ENCODE data around the gene COL23A1. TPM values are rescaled to one million over a fixed set of nuclear protein-coding genes. Genes with fewer than 3 reads are reported as not detected.

Gene COL23A1
- total and polyA plus RNA-seq, 4 donors = 0.76 to 4.4 (median 1.3) TPM

GRCh38 chr5:178380541-178381074 lies 209.6 kb downstream of the COL23A1 start:
- Histone ChIP-seq H3K27ac (ENCODE audit: low read depth in 1 of 2, low read length in 1 of 2) (no peak overlapping the region), H3K4me3 (no peak overlapping the region), H3K4me1 (ENCODE audit: control insufficient read depth in 5 of 5, insufficient read depth in 5 of 5, low read length in 5 of 5) (peaks cover 0 to 76% (median 7%) of the 10 kb centered on the region in 5 donors), H3K27me3 (ENCODE audit: control insufficient read depth in 3 of 3, insufficient read depth in 3 of 3, low read length in 2 of 3) (peaks cover 0 to 7% (median 0%) of the 10 kb centered on the region in 3 donors), H3K9ac (ENCODE audit: insufficient read depth in 1 of 2, low read length in 2 of 2) (no peak overlapping the region), H3K36me3 (ENCODE audit: control insufficient read depth in 4 of 4, insufficient read depth in 4 of 4, low read length in 4 of 4) (no peaks in the 10 kb centered on the region), H3K9me3 (ENCODE audit: control insufficient read depth in 4 of 4, insufficient read depth in 3 of 4, low read length in 3 of 4) (no peaks in the 10 kb centered on the region)
- 90 to 92% methylated on average over 16 of the region's 16 CpGs for WGBS, 2 donors
- no peak for ATAC-seq (ENCODE audit: insufficient read depth, low FRiP score)
- TF ChIP-seq CTCF (IDR thresholded peaks at IDR 0.05; ENCODE audit: control extremely low read depth, extremely low read depth) = no peak
- no peak for DNase-seq

- Histone ChIP-seq H3K9me3 (ENCODE audit: control insufficient read depth in 4 of 4, insufficient read depth in 3 of 4, low read length in 3 of 4) (no peaks in the 10 kb centered on the region), H3K4me1 (ENCODE audit: control insufficient read depth in 5 of 5, insufficient read depth in 5 of 5, low read length in 5 of 5) (peaks cover 0 to 74% (median 7%) of the 10 kb centered on the region in 5 donors), H3K36me3 (ENCODE audit: control insufficient read depth in 4 of 4, insufficient read depth in 4 of 4, low read length in 4 of 4) (no peaks in the 10 kb centered on the region), H3K4me3 (no peak overlapping the region), H3K27ac (ENCODE audit: low read depth in 1 of 2, low read length in 1 of 2) (no peak overlapping the region), H3K27me3 (ENCODE audit: control insufficient read depth in 3 of 3, insufficient read depth in 3 of 3, low read length in 2 of 3) (peaks cover 0 to 5% (median 0%) of the 10 kb centered on the region in 3 donors), H3K9ac (ENCODE audit: insufficient read depth in 1 of 2, low read length in 2 of 2) (no peak overlapping the region)
- TF ChIP-seq CTCF (IDR thresholded peaks at IDR 0.05; ENCODE audit: control extremely low read depth, extremely low read depth) = no peak
- WGBS, 2 donors = 70 to 91% methylated on average over 2 of the region's 2 CpGs
- no peak for DNase-seq
- no peak for ATAC-seq (ENCODE audit: insufficient read depth, low FRiP score)
Observed at GRCh38 chr5:178380086-178380485, 210.1 kb downstream of the COL23A1 start.

- H3K4me1 ChIP-seq (ENCODE audit: control insufficient read depth in 5 of 5, insufficient read depth in 5 of 5, low read length in 5 of 5) = peaks cover 0 to 61% (median 4%) of the 10 kb centered on the region in 5 donors
- no peak overlapping the region for H3K9ac ChIP-seq (ENCODE audit: insufficient read depth in 1 of 2, low read length in 2 of 2)
- DNase-seq = peak; percentile 65 to 94 (median 94)
Observed at GRCh38 chr5:178378527-178379484, 211.4 kb downstream of the COL23A1 start.

More at GRCh38 chr5:178378527-178379484, 211.4 kb downstream of the COL23A1 start:
- no peak overlapping the region for H3K27ac ChIP-seq (ENCODE audit: low read depth in 1 of 2, low read length in 1 of 2)
- TF ChIP-seq CTCF (IDR thresholded peaks at IDR 0.05; ENCODE audit: control extremely low read depth, extremely low read depth) = no peak
- ATAC-seq (ENCODE audit: insufficient read depth, low FRiP score) = no peak
- H3K27me3 ChIP-seq (ENCODE audit: control insufficient read depth in 3 of 3, insufficient read depth in 3 of 3, low read length in 2 of 3) = no peaks in the 10 kb centered on the region
- H3K36me3 ChIP-seq (ENCODE audit: control insufficient read depth in 4 of 4, insufficient read depth in 4 of 4, low read length in 4 of 4) = no peaks in the 10 kb centered on the region
- 79% methylated on average over 14 of the region's 14 CpGs for whole genome bisulfite sequencing, 2 donors
- H3K9me3 ChIP-seq (ENCODE audit: control insufficient read depth in 4 of 4, insufficient read depth in 3 of 4, low read length in 3 of 4) = no peaks in the 10 kb centered on the region
- no peak overlapping the region for H3K4me3 ChIP-seq
